ENCODE measurements around the gene MRGPRD.

Gene MRGPRD

GRCh38 chr11:68982134-68982533 lies 1.3 kb upstream of the MRGPRD start:
- H3K4me3 ChIP-seq (ENCODE audit: low read depth, low read length): no peak overlapping the region
- DNase-seq (ENCODE audit: low read depth): no peak
- no peak for TF ChIP-seq CTCF (IDR thresholded peaks at IDR 0.05; ENCODE audit: insufficient read depth, low read depth, low read length, missing control alignments)

DNA sequence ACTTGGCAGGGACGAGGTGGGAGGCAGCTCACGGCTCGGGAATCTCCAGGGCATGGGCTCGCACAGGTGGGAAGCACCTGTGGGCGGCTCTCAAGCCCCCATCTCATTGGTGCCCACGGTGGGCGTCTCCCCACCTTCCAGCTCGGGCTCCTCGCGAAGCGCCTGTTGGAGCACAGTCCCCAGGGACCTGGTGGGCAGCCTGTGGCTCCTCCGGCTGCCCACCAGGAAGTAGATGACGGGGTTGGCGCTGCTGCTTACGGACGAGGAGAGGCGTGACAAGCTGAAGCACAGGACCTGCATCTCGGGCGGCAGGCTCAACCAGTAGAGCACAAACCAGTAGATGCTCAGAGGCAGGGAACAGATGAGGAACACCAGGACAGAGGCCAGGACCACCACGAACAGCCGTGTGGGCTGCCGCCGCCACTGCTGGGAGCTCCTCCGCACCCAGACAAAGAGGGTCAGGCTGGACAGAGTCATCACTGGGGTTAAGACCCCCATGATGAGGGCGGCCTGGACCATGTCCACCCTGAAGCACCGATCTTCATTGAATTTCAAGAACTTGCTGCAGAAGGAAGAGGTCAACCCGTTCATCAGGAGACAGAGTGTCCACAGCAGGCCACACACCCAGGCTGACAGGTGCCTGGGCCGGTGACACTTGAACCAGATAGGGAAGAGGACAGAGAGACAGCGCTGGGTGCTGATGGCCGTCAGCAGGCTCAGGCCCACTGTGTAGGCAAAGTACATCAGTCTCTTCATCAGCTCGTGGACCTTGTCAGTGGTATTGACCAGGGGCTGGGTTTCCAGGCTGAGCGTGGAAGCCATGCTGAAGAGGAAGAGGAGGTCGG lies 633 bp downstream of the MRGPRD start:
- no peak for DNase-seq (ENCODE audit: low read depth)
- TF ChIP-seq CTCF (IDR thresholded peaks at IDR 0.05; ENCODE audit: insufficient read depth, low read depth, low read length, missing control alignments): no peak
- H3K4me3 ChIP-seq (ENCODE audit: low read depth, low read length): no peak overlapping the region

GRCh38 chr11:68978931-68979594 lies 1.7 kb downstream of the MRGPRD start:
- no peak for TF ChIP-seq CTCF (IDR thresholded peaks at IDR 0.05; ENCODE audit: insufficient read depth, low read depth, low read length, missing control alignments)
- no peak overlapping the region for H3K4me3 ChIP-seq (ENCODE audit: low read depth, low read length)
- DNase-seq (ENCODE audit: low read depth): no peak

- TF ChIP-seq CTCF (IDR thresholded peaks at IDR 0.05; ENCODE audit: insufficient read depth, low read depth, low read length, missing control alignments): no peak
- no peak for DNase-seq (ENCODE audit: low read depth)
- H3K4me3 ChIP-seq (ENCODE audit: low read depth, low read length): no peak overlapping the region
These were observed 2.2 kb downstream of the MRGPRD start for GRCh38 chr11:68978626-68978930.

- no peak for DNase-seq (ENCODE audit: low read depth)
- no peak overlapping the region for H3K4me3 ChIP-seq (ENCODE audit: low read depth, low read length)
- no peak for TF ChIP-seq CTCF (IDR thresholded peaks at IDR 0.05; ENCODE audit: insufficient read depth, low read depth, low read length, missing control alignments)
These were observed 2.8 kb downstream of the MRGPRD start for GRCh38 chr11:68977781-68978625.

DNA sequence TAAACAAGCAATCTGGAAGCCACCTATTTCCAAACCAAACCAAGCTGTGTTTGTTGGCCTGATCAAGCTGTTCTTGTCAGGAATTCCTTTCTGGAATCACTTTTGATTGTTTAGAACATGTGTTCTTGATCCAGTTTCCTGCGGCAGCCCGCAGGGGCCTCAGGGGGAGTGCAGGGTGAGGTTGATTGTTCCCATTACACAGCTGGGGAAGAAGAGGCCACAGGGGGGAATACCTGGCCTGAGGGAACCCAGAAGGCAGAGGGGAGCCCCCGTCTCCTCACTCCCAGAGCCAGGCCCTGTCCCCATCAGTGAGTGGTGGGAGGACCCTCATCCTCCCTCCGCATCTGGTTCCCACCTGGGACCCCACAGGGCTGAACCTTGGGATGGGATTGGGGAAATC lies 4.2 kb downstream of the MRGPRD start:
- no peak for DNase-seq (ENCODE audit: low read depth)
- no peak for TF ChIP-seq CTCF (IDR thresholded peaks at IDR 0.05; ENCODE audit: insufficient read depth, low read depth, low read length, missing control alignments)
- no peak overlapping the region for H3K4me3 ChIP-seq (ENCODE audit: low read depth, low read length)
